GM12891 (cell line): ENCODE data around the gene DNAAF6.
A peak's percentile ranks its signal among the peaks of the same experiment; 100 is the strongest.

Experiments
- DNase-seq: peaks from one replicate; pipeline ENCODE4 v3.0.0; 2011; ENCODE audit warnings: low spot score; ENCODE audit not compliant: insufficient read length
- FAIRE-seq: peaks from 2 replicates; lab custom pipeline; 2011; peaks lifted over from hg19 to GRCh38; lab: Jason Lieb, UNC
- PAX5 ChIP-seq: IDR thresholded peaks from 2 replicates; pipeline ENCODE4 v1.6.1; 2011; ENCODE audit warnings: low read length, moderate library complexity, mild to moderate bottlenecking; ENCODE audit not compliant: insufficient read depth, severe bottlenecking
- POLR2A ChIP-seq: IDR thresholded peaks from 2 replicates; pipeline ENCODE4 v1.6.1; 2011; ENCODE audit warnings: low read depth, low read length, control low read depth
- POLR2AphosphoS5 ChIP-seq: IDR thresholded peaks from 2 replicates; pipeline ENCODE4 v1.6.1; 2011; ENCODE audit warnings: low read depth, low read length, control low read depth
- POU2F2 ChIP-seq: IDR thresholded peaks from 2 replicates; pipeline ENCODE4 v1.6.1; 2011; ENCODE audit warnings: low read depth, mild to moderate bottlenecking, control low read depth, low read length, moderate library complexity
- SPI1 ChIP-seq: IDR thresholded peaks from 2 replicates; pipeline ENCODE4 v1.6.1; 2011; ENCODE audit warnings: low read depth, low read length, control low read depth
- TAF1 ChIP-seq: IDR thresholded peaks from 2 replicates; pipeline ENCODE4 v1.6.1; 2011; ENCODE audit warnings: low read depth, low read length, control low read depth

Gene DNAAF6

GRCh38 chrX:107204068-107204605, 2.3 kb upstream of the DNAAF6 start:
- no peak for FAIRE-seq
- TF ChIP-seq POLR2A (no peak), TAF1 (no peak), SPI1 (no peak), POLR2AphosphoS5 (no peak), PAX5 (no peak), POU2F2 (no peak)
- DNase-seq = no peak

GRCh38 chrX:107206697-107207065, 270 bp downstream of the DNAAF6 start:
- DNase-seq (no peak), FAIRE-seq (no peak)
- no peak for TF ChIP-seq PAX5
- no peak for TF ChIP-seq POLR2A
- TF ChIP-seq SPI1 = no peak
- TF ChIP-seq POLR2AphosphoS5 = no peak
- TF ChIP-seq POU2F2 = no peak
- no peak for TF ChIP-seq TAF1

GRCh38 chrX:107207089-107207488, 678 bp downstream of the DNAAF6 start:
- FAIRE-seq = no peak
- no peak for TF ChIP-seq SPI1
- TF ChIP-seq POU2F2 = no peak
- no peak for TF ChIP-seq TAF1
- TF ChIP-seq POLR2AphosphoS5 = no peak
- TF ChIP-seq POLR2A = no peak
- TF ChIP-seq PAX5 = no peak
- no peak for DNase-seq

- TF ChIP-seq SPI1 (no peak), POLR2AphosphoS5 (no peak), TAF1 (no peak), POLR2A (no peak), POU2F2 (no peak), PAX5 (no peak)
- DNase-seq = no peak
These were observed 1.5 kb downstream of the DNAAF6 start for GRCh38 chrX:107207943-107208342.

GRCh38 chrX:107213477-107213876, 7.1 kb downstream of the DNAAF6 start:
- TF ChIP-seq POLR2AphosphoS5 = no peak
- DNase-seq (no peak), FAIRE-seq (no peak)

More at GRCh38 chrX:107207943-107208342, 1.5 kb downstream of the DNAAF6 start:
- FAIRE-seq = no peak

- TF ChIP-seq POLR2A (no peak), SPI1 (no peak), POU2F2 (no peak), TAF1 (no peak), PAX5 (no peak), POLR2AphosphoS5 (no peak)
- FAIRE-seq (no peak), DNase-seq (no peak)
These were observed 20.3 kb downstream of the DNAAF6 start for GRCh38 chrX:107226757-107227156.

- no peak for FAIRE-seq
- DNase-seq = no peak
- no peak for TF ChIP-seq POLR2AphosphoS5
- TF ChIP-seq POLR2A = no peak
- no peak for TF ChIP-seq POU2F2
- TF ChIP-seq PAX5 = no peak
- TF ChIP-seq TAF1 = no peak
- TF ChIP-seq SPI1 = no peak
These were observed 21.5 kb downstream of the DNAAF6 start for GRCh38 chrX:107227780-107228485.

GRCh38 chrX:107228486-107228819, 22.0 kb downstream of the DNAAF6 start:
- DNase-seq (no peak), FAIRE-seq (no peak)
- TF ChIP-seq POLR2A (no peak), TAF1 (no peak), POLR2AphosphoS5 (no peak), SPI1 (no peak), POU2F2 (no peak), PAX5 (no peak)

- FAIRE-seq (peak; percentile 66), DNase-seq (no peak)
- no peak for TF ChIP-seq POU2F2
- no peak for TF ChIP-seq POLR2A
- TF ChIP-seq POLR2AphosphoS5 = no peak
- TF ChIP-seq PAX5 = no peak
- TF ChIP-seq TAF1 = no peak
- no peak for TF ChIP-seq SPI1
These were observed 66.1 kb downstream of the DNAAF6 start for GRCh38 chrX:107272431-107272921.
